RPMI8226 (cell line): ENCODE measurements around the gene GRSF1.
"Not testable (repeated sequence)": the region's sequence is repeated elsewhere in the genome, so short reads cannot be mapped to it uniquely, and the experiment has no call there.

ENCODE experiments used
- DNase-seq: peaks from one replicate; pipeline ENCODE4 v3.0.0-alpha.2; 2015

The GRSF1 gene

DNA sequence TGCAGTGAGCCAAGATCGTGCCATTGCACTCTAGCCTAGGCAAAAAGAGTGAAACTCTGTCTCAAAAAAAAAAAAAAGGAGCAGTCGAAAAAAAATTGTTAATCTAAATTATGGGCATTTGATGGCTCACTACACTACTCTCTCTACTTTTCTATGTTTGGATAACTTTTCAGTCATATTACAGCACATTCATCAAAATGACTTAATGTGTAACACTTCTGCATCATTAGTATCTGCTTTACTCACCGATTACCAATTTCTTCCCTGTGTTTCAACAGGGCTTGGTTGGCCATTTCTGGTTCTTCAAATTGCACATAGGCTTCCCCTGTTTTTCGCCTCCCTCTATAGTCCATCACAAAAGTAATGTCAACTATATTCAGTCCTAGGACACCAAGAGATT, 8.4 kb downstream of the GRSF1 start:
- DNase-seq = no peak

DNA sequence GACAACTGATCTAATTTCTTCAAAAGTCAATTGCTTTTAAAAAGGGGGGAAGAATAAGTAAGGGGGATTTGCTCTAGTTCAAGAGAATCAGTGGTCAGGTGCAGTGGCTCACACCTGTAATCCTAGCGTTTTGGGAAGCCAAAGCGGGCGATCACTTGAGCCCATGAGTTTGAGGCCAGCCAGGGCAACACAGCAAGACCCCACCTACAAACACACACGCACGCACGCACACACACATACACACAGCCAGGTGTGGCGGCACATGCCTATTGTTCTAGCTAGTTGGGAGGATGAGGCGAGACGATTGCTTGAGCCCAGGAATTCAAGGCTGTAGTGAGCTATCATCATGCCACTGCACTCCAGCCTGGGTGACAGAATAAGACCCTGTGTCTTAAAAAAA, 9.6 kb downstream of the GRSF1 start:
- no peak for DNase-seq

DNA sequence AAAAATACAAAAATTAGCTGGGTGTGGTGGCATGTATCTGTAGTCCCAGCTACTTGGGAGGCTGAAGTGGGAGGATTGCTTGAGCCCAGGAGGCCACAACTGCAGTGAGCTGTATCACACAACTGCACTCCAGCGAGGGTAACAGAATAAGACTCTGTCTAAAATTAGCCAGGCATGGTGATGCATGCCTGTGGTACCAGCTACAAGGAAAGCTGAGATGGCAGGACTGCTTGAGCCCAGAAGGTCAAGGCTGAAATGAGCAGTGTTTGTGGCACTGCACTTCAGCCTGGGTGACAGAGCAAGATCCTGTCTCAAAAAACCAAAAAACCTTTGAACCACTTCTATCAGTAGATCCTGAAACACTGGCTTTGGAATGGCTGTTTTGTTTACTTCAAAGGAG, 10.2 kb downstream of the GRSF1 start:
- no peak for DNase-seq

DNA sequence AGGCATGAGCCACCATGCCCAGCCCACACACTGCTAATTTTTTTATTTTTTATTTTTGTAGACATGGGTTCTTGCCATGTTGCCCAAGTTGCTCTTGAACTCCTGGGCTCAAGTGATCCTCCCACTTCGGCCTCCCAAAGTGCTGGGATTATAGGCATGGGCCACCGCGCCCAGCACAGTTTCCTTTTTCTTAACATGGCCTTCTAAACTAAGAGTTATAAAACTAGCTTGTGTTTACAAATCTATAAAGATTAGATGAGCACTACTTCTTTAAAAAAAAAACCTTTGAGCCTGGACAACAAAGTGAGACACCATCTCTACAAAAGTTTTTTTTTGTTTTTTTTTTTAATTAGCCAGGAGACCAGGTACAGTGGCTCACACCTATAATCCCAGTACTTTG, 10.7 kb downstream of the GRSF1 start:
- DNase-seq = no peak

DNA sequence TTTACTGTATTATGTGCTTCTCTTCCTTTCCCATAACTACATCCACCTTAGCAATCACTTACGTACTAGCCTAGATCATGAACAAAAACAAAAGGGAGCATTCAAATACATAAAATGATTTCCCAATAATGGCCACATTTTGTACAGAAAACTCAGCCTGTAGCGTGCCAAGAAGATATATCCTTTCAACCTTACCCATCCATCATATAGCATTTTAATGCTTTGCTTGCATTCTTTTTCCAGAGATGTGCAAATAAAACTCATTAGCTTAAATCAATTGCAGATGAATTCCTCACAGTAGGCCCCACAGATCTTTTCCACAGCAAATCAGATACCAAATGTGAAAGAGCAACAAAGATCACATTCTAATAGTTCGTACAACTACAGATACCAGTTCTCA, 20.8 kb downstream of the GRSF1 start:
- no peak for DNase-seq

DNA sequence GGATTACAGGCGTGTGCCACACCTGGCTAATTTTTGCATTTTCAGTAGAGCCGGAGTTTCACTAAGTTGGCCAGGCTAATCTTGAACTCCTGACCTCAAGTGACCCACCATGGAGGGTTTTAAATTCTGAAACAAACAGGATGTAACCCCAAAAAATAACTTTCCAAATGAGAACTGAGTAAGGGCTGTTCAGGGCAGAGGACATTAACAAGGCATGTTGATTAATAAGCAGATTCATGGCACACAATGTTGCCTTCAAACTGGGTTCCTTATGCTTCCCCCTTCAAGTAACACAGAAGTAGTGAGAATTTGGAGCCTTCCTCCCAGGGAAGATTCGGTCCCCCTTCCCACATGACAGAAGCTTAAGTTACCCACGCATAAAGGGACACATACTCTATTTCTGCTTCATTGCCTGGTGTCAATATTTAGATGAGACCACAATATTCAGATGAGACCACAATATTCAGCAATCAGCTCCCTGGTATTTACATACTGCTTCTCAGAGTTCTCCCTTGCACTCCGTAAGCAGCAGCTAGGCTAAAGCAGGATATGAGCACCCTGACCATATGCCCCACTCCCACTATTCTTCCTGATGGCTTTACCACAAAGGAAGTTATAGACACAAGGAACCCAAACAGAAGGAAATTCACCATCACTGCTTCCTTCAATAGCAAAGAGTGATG, 21.4 kb downstream of the GRSF1 start:
- DNase-seq = no peak

DNA sequence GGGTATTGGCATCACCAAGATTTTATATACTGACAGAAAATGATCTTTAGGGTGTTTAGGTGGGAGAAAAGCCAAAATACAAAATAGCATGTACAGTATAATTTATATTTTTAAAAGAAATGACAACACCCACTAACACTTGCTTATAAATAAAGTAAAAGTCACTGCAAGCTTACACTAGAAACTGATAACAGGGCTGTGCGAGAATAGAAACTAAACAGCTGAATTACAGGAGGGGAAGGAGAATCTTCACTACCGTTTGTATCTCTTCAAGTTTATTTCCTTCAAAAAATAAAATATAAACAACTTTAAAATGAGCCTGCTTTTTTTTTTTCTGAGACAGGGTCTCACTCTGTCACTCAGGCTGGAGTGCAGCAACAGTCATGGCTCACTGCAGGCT, 22.8 kb downstream of the GRSF1 start:
- DNase-seq = no peak

DNA sequence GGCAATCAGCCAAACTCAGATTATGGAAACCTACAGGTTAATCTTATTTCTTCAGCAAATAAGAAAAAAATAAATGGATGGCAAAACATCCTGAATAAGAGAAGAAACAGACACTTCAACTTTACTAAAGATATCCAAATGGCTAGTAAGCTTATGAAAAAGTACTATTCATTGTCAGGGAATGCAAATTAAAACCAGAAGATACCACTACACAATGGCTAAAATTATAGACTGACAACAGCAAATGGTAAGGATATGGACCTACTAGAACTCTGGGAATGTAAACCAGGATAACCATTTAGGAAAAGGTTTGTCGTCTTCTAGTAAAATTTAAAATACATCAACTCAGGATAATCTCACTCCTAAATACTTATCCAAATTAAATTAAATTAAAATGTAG, 24.3 kb downstream of the GRSF1 start:
- no peak for DNase-seq

DNA sequence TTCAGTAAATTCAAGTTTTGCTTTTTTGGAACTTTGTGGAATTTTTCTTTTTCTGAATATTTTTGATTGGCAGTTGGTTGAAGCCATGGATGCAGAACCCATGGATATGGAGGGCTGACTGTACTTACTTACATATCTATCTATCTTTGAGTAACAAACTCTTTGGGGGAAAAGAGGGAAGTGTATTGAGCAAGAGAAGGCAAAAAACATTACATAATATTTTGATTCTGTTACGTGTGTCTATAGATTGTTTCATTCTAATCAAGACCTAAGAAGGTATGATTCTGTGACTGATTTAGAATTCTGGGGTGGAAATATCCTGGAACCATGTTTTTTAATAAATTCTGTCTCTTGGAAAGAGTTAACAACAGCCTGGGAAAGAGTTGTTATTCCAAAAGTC, 31.5 kb downstream of the GRSF1 start:
- no peak for DNase-seq

DNA sequence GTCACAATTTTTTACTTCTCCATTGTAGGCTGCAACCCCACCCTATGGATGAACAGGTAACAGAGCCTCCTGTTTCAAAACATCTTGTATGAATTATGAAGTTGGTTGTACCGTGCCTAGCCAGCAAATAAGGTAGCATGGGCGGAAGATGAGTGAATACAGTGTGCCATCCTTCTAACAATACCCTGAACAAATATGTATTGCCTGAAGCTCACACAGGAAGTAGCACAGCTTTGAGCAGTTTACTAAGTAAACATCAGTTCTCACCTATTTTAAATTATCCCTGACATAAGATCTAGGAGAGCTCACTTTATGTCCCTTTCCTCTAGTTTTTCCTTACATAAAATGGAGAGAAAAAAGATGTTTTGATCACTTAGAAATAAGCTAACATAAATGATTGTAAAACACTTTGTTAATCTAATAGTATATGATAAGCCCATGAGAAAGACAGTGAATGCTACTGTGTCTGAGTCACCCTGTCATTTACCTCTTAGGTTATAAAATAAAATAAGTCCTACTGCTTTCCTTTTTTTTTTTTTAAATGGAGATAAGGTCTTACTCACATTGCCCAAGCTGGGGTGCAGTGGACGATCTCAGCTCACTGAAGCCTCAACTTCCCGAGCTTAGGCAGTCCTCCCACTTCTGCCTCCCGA, 36.6 kb downstream of the GRSF1 start:
- no peak for DNase-seq

DNA sequence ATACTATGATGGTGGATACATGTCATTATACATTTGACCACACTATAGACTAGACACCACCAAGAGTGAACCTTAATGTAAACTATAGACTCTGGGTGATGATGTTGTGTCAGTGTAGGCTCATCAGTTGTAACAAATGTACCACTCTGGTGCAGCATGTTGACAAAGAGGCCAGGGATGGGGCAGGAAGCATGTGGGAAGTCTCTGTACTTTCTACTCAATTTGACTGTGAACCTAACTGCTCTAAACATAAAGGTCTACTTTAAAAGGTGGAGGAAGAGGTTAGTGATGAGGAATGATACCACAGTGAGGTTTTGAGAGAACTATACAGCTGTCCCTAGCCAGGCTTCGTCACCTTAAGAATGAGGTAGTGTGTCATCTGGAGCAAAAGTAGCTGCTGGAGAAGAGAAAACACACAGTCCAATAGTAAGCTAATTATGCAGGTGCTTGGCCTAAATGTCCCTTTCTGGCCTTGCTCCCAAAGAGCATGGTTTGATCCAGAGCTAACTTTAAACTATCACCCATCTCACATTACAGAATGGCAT, 38.4 kb downstream of the GRSF1 start:
- no peak for DNase-seq

DNA sequence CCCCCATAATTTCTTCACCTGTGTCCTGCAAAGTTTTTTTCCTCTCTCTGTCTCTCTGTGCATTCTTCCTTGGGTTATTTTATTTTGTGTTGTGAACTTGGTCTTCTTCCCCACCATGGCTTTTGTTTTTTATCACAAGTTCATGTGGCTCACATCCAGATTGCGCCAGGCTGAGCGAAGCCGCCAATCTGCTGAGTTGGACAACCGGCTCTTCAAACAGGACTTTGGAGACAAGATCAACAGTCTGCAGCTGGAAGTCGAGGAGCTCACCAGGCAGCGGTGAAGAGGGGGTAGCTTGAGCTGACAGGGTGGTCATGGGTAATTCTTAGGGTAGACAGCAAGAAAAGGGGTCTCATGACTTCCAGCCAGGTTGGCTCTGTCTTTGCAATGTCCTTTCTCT, 46.1 kb downstream of the GRSF1 start:
- DNase-seq = no peak

DNA sequence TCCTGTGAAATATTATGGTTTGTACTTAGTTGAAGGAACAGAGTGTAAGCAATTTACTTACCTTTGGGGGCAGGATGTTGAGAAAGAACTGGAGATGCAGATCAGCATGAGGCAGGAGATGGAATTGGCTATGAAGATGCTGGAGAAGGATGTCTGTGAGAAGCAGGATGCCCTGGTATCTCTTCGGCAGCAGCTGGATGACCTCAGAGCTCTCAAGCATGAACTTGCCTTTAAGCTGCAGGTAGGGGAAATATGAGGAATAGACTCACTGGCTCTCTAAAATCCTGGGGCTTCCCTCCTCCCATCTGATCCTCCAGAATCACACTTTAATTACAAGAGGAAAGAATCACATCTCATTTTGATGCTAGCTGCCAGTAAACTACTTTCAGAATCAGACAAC, 51.0 kb downstream of the GRSF1 start:
- no peak for DNase-seq

DNA sequence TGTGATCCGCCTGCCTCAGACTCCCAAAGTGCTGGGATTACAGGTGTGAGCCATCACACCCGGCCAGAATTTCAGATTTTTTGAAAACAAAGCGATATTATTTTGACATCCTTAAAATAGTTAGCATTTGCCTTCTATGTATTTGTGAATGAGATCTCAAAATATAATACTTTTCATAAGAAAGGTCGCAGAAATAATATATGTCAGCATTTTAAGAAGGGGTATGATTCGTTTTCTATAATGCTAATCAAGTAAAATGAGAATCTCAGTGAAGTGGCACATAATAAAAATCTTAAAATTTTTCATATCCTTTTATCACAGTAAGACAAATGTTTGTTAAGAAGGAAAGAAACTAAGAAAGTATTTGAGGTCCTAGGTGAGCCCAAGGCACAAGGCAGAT, 52.2 kb downstream of the GRSF1 start:
- DNase-seq = no peak

DNA sequence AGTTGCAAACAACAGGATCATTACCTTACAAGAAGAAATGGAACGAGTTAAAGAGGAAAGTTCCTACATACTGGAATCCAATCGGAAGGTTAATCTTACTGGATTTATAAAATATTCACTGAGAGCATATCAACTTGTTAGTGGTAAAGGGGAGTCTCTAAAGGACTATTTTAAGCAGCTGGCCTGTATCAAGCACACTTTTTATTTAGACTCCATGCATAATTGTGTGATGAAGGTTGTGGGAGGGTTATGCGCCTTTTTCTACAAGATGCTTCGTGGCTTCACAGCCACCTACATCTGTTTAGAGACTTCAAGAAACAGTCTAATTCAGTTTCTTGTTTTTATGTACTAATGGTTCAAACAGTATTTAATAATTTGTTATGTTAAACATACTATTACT, 56.6 kb downstream of the GRSF1 start:
- no peak for DNase-seq

DNA sequence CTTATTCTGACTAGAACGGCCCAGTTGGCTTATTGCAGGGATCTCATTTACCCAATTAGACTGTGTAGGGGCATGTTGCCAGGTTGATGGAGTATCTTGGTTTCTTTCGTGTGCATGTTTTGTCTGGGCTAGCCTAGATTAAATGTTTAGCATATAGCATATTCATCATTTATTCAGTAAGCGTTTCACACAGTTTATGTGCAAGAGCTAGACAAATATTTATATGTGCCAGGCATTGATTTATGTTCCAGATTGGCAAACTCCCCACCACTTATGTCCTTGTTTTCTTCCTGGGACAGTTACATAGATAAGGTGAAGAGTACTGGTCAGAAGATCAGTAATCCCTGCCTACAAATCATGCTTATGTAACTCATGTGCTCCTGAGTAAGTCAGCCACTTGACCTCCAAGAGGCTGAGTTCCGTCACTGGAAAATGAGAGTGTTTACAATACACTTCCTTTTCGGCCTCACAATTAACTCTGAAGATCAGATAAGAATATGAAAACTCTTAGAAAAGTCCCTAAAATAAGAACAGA, 60.7 kb downstream of the GRSF1 start:
- DNase-seq = no peak

DNA sequence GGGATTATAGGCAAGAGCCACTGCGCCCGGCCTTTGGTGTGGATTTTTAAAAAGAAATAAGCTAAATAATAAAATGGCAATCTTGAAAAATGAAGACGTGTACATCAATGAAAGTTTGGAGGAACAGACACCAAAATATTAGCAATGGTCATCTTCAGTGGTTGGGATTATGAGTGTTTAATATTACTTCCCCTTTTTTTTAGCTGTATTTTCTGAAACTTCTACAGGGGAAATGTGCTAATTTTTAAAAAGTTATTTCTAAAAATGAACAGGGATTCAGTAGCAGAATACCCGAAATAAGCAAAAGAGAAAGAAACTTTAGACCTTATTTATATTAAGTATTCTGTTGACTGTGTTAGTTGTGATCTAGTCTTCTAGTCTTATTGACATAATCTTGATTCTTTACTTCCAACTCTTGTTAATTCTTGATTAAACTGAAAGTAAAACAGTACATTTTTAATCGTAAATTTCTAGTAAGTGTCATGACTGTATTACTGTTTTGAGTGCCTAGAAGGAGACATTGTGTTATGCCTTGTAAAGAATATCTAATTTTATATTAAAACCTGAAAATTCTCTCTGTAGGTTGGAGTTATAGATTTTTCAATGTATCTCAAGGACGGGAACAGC, 66.6 kb downstream of the GRSF1 start:
- no peak for DNase-seq

DNA sequence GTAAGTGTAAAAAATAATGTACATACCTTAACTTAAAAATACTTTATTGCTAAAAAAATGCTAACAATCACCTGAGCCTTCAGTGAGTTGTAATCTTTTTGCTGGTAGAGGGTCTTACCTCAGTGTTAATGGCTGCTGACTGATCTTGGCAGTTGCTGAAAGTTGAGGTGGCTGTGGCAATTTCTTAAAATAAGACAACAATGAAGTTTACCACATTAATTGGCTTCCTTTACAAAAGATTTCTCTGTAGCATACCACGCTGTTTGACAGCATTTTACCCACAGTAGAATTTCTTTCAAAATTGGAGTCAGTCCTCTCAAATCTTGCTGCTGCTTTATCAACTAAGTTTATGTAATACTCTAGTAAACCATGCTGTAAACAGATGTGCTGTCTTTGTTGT, 70.3 kb downstream of the GRSF1 start:
- not testable (repeated sequence) for DNase-seq

DNA sequence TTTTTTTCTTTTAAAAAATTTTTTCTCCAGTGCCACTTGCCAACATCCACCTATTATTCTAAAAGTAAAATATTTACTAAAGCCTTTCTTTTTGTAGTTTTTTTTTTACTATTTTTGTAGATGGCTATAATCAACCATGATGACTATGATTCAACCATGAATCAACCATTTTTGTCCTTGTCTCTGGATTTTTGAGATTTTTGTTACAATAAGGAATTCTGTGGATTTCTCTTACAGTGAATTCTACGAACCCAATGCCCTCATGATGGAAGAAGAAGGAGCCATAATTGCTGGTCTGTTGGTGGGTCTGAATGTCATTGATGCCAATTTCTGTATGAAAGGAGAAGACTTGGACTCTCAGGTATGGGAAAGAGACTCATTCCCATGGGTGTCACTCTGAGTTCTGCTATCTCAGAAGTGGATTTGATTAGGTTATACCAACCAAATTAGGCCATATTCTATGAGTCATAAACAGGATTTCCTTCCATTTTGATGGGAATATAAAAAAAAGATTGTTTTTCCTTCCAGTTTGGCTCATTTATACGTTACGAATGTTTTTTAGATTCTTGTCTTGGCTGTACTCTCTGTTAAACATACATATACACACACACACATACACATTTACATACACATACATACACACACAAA, 71.3 kb downstream of the GRSF1 start:
- no peak for DNase-seq
